Endothelial cell (in vitro differentiated cells): ENCODE measurements around the gene ANKRD40CL. TPM values are rescaled to one million over a fixed set of nuclear protein-coding genes. Genes with fewer than 3 reads are reported as not detected.
A peak's percentile ranks its signal among the peaks of the same experiment; 100 is the strongest.

Experiments used
- DNase-seq: peaks from one replicate; pipeline ENCODE4 v3.0.0; 2021; ENCODE audit warnings: low spot score
- H3K27ac Mint-ChIP-seq: one replicate; pipeline ENCODE4 v1.8.0; 2021; ENCODE audit warnings: mixed read lengths, inconsistent platforms; ENCODE audit not compliant: unreplicated experiment
- H3K27me3 Mint-ChIP-seq: one replicate; pipeline ENCODE4 v1.8.0; 2021; ENCODE audit warnings: mild to moderate bottlenecking, moderate library complexity, mixed read lengths, inconsistent platforms; ENCODE audit not compliant: unreplicated experiment
- H3K36me3 Mint-ChIP-seq: one replicate; pipeline ENCODE4 v1.8.0; 2021; ENCODE audit warnings: mild to moderate bottlenecking, low read depth, mixed read lengths, inconsistent platforms; ENCODE audit not compliant: unreplicated experiment
- H3K4me1 Mint-ChIP-seq: one replicate; pipeline ENCODE4 v1.8.0; 2021; ENCODE audit warnings: mild to moderate bottlenecking, mixed read lengths, inconsistent platforms; ENCODE audit not compliant: unreplicated experiment
- H3K4me3 Mint-ChIP-seq: one replicate; pipeline ENCODE4 v1.8.0; 2021; ENCODE audit warnings: mild to moderate bottlenecking, mixed read lengths, inconsistent platforms; ENCODE audit not compliant: unreplicated experiment
- H3K9me3 Mint-ChIP-seq: one replicate; pipeline ENCODE4 v1.8.0; 2021; ENCODE audit warnings: mixed read lengths, inconsistent platforms; ENCODE audit not compliant: unreplicated experiment
- total RNA-seq: library from RNA; stranded (reverse); fragmentation: NEBNext Ultra II Directional; extraction: Animal tissue kit (Norgen Biotek cat#: 25700); gene quantifications from one replicate; pipeline ENCODE4 v1.2.1, GENCODE V29; 2021; ENCODE audit not compliant: unreplicated experiment
- TF ChIP-seq, protein P1 (sequence below): fragments of 200-600 bp; sonication (generic); IDR thresholded peaks from one replicate; pipeline ENCODE4 v1.5.0; 2021; ENCODE audit warnings: antibody characterized with exemption; ENCODE audit not compliant: unreplicated experiment

The ANKRD40CL gene
- total RNA-seq, 1 donor from 2014 or later: not detected

DNA sequence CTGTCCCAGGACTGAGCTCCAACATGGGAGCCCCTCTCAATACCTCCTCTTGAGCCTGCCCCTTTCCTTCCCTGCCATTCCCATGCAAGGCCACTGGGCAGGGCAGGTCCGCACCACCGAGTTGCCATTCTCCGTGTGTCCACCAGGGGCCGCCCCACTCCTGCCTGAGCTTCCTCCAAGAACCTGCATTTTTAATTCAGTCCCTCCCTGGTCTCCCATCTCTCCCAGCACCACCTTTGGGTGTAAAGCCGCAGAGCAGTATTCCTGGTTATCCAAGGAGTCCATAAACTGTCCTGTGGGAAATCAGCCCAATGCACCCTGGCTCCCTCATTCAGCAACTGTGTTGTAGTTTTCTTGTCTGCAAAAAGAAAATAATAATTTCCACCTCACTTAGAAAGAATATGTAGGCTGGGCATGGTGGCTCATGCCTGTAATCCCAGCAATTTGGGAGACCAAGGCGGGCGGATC is 15.9 kb upstream of the ANKRD40CL start:
- H3K27ac Mint-ChIP-seq: no peak overlapping the region
- TF ChIP-seq, protein P1, sequence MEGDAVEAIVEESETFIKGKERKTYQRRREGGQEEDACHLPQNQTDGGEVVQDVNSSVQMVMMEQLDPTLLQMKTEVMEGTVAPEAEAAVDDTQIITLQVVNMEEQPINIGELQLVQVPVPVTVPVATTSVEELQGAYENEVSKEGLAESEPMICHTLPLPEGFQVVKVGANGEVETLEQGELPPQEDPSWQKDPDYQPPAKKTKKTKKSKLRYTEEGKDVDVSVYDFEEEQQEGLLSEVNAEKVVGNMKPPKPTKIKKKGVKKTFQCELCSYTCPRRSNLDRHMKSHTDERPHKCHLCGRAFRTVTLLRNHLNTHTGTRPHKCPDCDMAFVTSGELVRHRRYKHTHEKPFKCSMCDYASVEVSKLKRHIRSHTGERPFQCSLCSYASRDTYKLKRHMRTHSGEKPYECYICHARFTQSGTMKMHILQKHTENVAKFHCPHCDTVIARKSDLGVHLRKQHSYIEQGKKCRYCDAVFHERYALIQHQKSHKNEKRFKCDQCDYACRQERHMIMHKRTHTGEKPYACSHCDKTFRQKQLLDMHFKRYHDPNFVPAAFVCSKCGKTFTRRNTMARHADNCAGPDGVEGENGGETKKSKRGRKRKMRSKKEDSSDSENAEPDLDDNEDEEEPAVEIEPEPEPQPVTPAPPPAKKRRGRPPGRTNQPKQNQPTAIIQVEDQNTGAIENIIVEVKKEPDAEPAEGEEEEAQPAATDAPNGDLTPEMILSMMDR: peak; percentile 97
- peaks cover 2% of the 10 kb centered on the region for H3K27me3 Mint-ChIP-seq
- H3K9me3 Mint-ChIP-seq: no peaks in the 10 kb centered on the region
- no peaks in the 10 kb centered on the region for H3K36me3 Mint-ChIP-seq
- peak; percentile 93 for DNase-seq
- H3K4me3 Mint-ChIP-seq: no peak overlapping the region
- H3K4me1 Mint-ChIP-seq: no peaks in the 10 kb centered on the region

DNA sequence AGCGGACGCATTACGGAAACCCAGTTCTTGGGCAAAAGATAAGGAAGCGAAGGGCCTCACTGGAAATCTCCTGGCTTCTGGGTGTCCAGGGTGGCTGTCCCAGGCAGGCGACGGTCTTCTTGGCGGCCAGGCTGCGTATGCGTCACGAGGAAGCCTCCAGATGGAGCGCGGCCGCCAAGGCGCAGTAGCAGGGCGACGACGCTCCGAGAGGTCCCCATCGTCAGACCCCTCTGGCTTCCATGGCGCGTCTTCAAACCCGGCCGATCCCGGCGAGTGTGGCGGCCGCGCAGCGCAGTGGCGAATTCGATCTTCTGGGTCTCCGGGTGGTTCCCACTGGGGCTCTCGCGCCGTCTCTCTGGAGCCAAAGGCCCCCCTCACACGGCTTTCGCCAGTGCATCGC is 13.8 kb upstream of the ANKRD40CL start:
- no peak overlapping the region for H3K27ac Mint-ChIP-seq
- H3K4me3 Mint-ChIP-seq: no peak overlapping the region
- TF ChIP-seq, protein P1: no peak
- no peaks in the 10 kb centered on the region for H3K36me3 Mint-ChIP-seq
- no peak for DNase-seq
- H3K4me1 Mint-ChIP-seq: no peaks in the 10 kb centered on the region
- no peaks in the 10 kb centered on the region for H3K27me3 Mint-ChIP-seq
- H3K9me3 Mint-ChIP-seq: no peaks in the 10 kb centered on the region

DNA sequence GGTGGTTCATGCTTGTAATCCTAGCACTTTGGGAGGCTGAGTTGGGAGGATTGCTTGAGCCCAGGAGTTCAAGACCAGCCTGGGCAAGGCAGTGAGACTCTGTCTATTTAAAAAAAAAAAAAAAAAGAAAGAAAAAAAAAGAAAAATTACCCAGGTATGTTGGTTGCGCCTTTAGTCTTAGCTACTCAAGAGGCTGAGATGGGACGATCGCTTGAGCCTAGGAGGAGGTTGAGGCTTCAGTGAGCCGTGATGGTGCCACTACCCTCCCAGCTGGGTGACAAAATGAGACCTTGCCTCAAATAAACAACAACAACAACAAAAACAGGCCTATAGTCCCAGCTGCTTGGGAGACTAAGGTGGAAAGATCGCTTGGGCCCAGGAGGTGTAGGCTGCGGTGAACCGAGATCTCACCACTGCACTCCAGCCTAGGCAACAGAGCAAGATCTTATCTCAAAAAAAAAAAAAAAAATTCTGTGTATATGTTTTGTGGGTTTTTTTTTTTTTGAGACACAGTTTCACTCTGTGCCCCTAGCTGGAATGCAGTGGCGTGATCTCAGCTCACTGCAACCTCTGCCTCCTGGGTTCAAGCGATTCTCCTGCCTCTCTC is 12.5 kb upstream of the ANKRD40CL start:
- no peak for DNase-seq
- Mint-ChIP-seq H3K27me3 (no peaks in the 10 kb centered on the region), H3K9me3 (no peaks in the 10 kb centered on the region), H3K4me3 (no peak overlapping the region), H3K4me1 (no peaks in the 10 kb centered on the region), H3K27ac (no peak overlapping the region), H3K36me3 (no peaks in the 10 kb centered on the region)
- TF ChIP-seq, protein P1: no peak

GRCh38 chr17:50778988-50779387 is 11.7 kb upstream of the ANKRD40CL start:
- H3K9me3 Mint-ChIP-seq: no peaks in the 10 kb centered on the region

DNA sequence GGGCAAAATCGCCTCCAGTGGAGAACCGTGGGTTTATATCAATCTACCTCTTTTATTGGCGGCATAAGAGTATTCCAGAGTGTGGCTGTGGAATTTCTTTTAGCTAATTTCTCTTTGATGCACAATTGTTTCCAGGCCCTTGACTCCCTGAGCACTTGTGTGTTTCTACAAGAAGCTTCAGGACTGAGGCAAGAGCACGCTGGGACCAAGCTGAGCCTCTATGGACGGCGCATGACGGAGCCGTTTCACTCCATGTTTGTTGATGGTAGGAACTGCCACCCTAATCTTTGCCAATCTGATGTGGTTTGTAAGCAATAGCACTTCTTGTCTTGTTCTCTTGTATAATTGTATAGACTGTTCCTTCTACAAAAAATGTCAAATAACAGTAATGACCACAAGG is 11.2 kb upstream of the ANKRD40CL start:
- TF ChIP-seq, protein P1: no peak
- H3K4me3 Mint-ChIP-seq: no peak overlapping the region
- no peak for DNase-seq
- H3K36me3 Mint-ChIP-seq: no peaks in the 10 kb centered on the region
- peaks cover 2% of the 10 kb centered on the region for H3K27me3 Mint-ChIP-seq
- no peaks in the 10 kb centered on the region for H3K9me3 Mint-ChIP-seq
- H3K4me1 Mint-ChIP-seq: no peaks in the 10 kb centered on the region
- H3K27ac Mint-ChIP-seq: no peak overlapping the region

More at GRCh38 chr17:50778988-50779387, 11.7 kb upstream of the ANKRD40CL start:
- DNase-seq: no peak
- H3K36me3 Mint-ChIP-seq: no peaks in the 10 kb centered on the region
- no peak overlapping the region for H3K4me3 Mint-ChIP-seq
- H3K27ac Mint-ChIP-seq: no peak overlapping the region
- TF ChIP-seq, protein P1: no peak
- H3K27me3 Mint-ChIP-seq: no peaks in the 10 kb centered on the region
- no peaks in the 10 kb centered on the region for H3K4me1 Mint-ChIP-seq
